HG02571 (cell line): ENCODE results near the gene STYXL2.

Source experiments
- ATAC-seq: cut with Tn5 transposase; IDR thresholded peaks from one replicate; pipeline ENCODE4 v1.9.1; 2021; ENCODE audit warnings: mild to moderate bottlenecking, moderate library complexity; ENCODE audit not compliant: unreplicated experiment

STYXL2 gene

GRCh38 chr1:167107456-167107855 is 13.6 kb downstream of the STYXL2 start:
- no peak for ATAC-seq

DNA sequence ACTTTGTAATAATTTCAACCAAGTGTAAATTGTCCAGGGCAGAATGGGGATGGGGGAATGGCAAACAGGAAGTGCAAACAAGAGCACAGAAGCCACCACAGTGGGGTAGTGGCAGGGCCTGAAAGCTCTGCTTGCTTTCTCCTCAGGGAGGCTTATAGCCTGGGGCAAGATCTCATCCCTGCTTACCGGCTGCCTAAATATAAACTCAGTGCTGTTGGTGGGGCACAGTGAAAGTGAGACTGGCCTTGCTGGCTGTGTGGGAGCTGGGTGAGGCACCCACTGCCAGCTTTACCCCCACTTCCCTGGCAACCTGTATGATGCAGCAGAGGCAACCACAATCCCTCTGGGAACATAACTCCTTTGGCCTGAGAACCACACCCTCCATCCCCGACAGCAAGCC is 15.2 kb downstream of the STYXL2 start:
- ATAC-seq, result no peak

- no peak for ATAC-seq
Measured at GRCh38 chr1:167110586-167110985, 16.7 kb downstream of the STYXL2 start.

DNA sequence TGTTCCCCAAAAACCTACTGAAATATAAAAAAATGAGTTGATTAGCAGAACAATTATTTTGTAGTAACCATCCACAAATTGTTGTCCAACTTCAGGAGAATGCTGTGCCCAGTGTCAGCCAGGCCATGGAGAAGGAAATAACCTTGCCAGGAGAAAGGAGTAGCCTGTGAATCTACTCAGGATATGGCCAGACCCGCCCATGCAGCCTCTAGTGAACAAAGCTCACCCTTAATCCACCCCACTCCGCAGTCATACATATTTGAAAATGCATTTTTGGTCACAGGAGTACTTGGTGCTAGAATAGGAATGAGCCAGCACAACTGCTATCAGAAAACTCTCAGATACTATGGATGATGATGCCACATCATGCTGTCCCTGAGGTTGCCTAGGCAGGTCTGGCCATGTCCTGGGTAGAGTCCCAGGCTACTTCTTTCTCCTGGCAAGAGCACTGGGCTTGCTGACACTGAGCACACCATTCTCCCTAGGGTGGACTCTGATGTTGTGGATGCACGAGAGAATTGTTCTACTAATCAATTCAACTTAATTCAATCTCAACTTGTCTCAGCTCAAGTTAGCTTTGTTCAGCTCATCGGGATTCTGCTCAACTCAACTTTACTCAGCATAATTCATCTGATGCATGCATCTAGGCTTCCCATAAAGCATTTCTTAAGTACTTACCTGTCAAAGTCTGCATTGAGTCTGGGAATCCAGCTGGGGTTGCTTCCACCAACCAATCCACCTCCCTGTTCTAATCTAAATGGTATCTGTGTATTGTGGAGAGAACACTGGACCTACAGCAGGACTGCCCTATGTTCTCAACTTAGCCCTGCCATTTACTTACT is 18.2 kb downstream of the STYXL2 start:
- no peak for ATAC-seq

DNA sequence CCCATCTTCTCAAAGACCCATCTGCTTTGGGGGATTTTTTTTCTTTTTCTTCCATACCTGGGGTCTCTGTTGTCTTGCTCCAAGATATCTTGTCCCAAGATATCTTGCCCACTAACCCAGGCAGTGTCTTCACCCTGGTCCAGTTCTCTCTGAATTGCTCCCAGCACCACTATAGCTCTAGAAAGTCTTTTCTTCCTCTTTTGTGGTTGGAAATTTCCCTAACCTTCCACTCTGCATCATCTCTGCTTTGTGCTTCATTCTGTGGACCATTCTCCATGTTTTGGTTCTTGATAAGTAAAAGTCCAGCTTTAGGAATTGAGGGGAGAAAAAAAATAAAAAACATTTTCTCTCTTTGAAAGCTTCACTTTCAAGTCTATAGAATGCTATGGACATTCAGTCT is 20.9 kb downstream of the STYXL2 start:
- no peak for ATAC-seq

- ATAC-seq, result no peak
Measured at GRCh38 chr1:167115655-167116054, 21.8 kb downstream of the STYXL2 start.

- no peak for ATAC-seq
Measured at GRCh38 chr1:167116174-167116573, 22.3 kb downstream of the STYXL2 start.

- no peak for ATAC-seq
Measured at GRCh38 chr1:167117225-167117624, 23.4 kb downstream of the STYXL2 start.

DNA sequence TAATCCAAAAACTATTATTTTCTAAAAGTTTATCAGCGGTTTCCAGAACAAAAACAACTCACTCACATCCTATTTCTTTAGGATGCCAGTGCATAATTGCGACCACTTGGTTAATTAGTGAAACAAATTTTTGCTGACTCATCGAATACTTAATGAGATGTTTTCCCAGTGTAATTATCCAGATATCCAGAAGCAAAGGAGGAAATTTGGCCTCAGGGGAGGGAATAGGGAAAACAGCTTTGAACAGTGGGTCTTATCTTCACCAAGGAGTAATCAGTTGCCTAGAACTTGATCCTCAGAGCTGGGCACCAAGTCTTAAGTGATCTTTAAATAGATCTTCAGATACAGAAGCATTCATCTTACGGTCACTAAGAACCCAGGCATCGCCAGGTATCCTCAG is 24.3 kb downstream of the STYXL2 start:
- ATAC-seq, result no peak

GRCh38 chr1:167119696-167120095 is 25.8 kb downstream of the STYXL2 start:
- no peak for ATAC-seq

DNA sequence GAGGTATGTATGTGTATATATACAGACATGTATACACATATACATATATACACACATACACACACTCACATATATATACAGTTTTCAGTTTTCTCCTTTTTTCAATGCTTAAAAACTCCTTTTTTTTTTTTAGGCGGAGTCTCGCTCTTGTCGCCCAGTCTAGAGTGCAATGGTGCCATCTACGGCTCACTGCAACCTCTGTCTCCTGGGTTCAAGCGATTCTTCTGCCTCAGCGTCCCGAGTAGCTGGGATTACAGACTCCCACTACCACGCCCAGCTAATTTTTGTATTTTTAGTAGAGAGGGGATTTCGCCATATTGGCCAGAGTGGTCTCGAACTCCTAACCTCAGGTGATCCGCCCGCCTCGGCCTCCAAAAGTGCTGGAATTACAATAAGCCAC is 27.0 kb downstream of the STYXL2 start:
- ATAC-seq, result no peak

DNA sequence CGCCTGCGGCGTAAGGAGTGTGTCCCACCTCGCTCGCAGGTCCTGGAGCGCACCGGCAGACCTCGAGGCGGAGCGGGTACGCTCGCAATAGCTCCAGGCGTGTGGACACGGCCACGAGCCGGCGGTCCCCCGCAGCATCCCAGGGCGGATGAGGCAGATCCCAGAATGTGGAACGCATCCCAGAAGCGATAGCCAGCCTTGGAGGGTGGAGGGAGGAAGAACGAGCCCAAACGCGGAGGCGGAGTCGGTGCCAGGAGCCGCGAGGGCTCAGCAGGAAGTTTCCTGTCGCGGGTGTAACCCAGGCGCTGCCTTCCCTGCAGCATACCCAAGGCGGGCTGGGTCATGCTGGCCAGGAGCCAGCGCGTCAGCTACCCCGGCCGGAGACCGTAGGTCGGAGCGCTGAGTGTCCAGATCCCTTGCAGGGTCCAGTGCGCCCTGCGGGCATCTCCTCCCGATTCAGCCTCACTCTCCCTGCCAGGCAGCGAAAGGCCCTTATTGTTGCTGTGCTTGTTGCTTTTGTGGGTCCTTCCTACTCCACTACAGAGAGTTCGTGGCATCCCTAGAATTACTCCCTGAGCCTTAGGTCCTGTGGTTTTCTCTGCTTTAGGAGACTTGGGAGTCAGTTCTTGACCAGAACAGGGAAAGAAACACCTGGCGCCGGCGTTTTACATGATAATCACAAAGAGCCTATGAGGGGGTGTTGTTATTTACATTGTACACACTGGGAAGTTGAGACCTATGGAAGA is 27.7 kb downstream of the STYXL2 start:
- ATAC-seq, result no peak

DNA sequence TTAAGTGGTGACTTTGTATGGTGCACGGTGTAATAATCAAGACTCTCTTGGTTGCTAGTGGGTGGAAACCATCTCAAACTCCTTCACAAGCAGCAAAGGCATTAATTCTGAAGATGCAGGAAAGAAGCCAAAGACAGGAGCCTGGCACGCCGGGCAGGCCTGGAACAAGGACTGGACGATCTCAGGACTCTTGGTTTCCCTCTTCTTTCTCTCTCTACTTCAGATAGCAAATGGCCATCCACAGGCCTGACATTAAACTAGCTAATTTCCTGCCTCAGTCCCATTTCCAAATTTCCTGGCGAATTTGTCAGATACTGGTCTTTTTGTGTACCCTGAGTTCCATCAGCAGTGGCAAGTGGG is 28.2 kb downstream of the STYXL2 start:
- no peak for ATAC-seq

GRCh38 chr1:167122568-167122967 is 28.7 kb downstream of the STYXL2 start:
- ATAC-seq, result no peak

DNA sequence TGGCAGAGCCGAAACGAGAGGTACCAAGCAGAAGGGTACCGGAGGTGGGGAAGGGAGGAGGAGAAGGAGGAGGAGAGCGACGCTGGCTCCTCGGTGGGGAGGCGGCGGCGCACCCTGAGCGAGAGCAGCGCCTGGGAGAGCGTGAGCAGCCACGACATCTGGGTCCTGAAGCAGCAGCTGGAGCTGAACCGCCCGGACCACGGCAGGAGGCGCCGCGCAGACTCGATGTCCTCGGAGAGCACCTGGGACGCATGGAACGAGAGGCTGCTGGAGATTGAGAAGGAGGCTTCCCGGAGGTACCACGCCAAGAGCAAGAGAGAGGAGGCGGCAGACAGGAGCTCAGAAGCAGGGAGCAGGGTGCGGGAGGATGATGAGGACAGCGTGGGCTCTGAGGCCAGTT is 32.4 kb downstream of the STYXL2 start:
- ATAC-seq, result no peak

DNA sequence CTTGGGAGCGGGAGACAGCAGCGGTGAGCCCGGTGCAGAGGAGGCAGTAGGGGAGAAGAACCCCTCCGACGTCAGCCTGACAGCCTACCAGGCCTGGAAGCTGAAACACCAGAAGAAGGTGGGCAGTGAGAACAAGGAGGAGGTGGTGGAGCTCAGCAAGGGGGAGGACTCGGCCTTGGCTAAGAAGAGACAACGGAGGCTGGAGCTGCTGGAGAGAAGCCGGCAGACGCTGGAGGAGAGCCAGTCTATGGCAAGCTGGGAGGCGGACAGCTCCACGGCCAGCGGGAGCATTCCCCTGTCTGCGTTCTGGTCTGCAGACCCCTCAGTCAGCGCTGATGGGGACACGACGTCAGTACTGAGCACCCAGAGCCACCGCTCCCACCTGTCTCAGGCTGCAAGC is 32.9 kb downstream of the STYXL2 start:
- no peak for ATAC-seq

DNA sequence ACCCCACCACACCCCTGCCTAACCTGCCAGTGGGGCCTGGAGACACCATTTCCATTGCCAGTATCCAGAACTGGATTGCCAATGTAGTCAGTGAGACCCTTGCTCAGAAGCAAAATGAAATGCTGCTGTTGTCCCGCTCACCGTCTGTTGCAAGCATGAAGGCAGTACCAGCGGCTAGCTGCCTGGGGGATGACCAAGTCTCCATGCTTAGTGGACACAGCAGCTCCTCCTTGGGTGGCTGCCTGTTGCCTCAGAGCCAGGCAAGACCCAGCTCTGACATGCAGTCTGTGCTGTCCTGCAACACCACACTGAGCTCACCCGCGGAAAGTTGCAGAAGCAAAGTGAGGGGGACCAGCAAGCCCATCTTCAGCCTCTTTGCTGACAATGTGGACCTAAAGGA is 33.4 kb downstream of the STYXL2 start:
- no peak for ATAC-seq

GRCh38 chr1:167127661-167128060 is 33.8 kb downstream of the STYXL2 start:
- ATAC-seq, result no peak

DNA sequence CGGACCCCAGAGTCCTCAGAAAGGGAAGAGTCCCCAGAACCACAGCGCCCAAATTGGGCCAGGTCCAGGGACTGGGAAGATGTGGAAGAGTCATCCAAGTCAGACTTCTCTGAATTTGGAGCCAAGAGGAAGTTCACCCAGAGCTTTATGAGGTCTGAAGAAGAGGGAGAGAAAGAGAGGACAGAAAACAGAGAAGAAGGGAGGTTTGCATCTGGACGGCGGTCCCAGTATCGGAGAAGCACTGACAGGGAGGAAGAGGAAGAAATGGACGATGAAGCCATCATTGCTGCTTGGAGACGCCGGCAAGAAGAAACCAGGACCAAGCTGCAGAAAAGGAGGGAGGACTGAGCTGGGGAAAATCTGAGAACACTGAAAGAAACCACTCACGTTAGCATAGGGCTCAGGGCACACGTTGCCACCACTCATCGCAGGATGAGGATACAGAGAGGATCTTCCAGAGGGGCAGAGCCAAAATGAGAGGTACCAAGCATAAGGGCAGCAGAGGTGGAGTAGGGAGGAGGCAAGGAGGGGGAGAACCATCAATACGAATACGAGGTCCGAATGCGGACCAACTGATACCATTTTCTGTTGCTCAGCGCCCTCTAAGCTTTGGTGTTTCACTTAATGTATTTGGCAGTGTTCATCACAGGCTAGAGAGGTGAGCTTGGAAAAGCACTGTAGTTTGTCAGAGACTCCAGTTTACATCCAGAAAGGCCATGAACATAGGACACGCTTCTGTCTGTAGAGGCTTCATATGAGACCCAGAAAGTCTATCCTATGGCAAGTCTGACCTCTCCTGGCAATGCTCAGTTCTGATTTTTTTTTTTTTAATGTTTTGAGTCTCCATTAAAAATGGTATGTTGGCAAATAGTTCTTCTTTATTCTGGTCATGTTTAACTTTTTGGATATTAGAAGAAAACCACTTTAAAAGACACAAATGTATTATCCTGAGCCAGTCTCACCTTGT is 34.7 kb downstream of the STYXL2 start:
- no peak for ATAC-seq

GRCh38 chr1:167130829-167131510 is 37.1 kb downstream of the STYXL2 start:
- ATAC-seq, result no peak
